ENCODE measurements around the gene SDF2.
A peak's percentile ranks its signal among the peaks of the same experiment; 100 is the strongest.
"Not testable (repeated sequence)": the region's sequence is repeated elsewhere in the genome, so short reads cannot be mapped to it uniquely, and the experiment has no call there.

Gene SDF2

DNA sequence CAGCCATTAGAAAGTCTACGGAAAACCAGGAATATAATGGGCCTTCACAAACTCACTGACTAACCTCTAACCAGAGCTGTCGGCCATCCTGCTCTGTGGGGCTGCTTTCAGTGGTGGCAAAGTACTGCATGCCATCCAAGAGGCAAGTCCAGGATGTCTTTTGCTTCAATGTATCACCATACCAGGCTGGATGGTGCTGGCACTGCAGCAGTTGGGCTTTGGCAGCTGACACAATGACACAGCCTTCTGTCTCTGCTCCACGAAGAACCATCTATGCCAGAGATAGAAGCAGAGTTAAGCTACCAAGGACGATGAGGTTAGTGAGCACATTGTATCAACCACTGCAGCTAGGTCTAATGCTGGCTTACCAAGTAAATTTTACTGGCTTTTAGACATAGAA lies 38.0 kb downstream of the SDF2 start:
- no peak for DNase-seq

GRCh38 chr17:28622186-28622585 lies 39.5 kb downstream of the SDF2 start:
- DNase-seq = no peak

DNA sequence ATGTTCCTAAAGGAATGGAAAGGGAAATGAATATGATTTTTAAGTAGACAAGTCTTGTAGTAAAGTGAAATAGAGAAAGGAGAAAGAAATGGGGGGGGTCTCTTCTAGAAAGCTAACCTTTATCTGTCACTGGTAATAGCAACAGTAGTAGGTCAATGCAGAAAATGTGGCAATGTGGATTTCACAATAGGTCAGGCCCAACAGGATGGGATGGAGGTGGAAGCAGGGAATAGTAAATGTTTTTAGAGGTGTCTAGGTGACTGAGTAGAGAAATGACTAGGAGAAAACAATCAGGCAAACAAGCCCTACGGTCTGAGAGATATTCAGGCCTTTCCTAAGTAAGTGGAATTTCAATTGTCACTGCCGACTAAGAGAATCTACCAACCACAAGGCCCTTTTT lies 41.7 kb downstream of the SDF2 start:
- no peak for DNase-seq

GRCh38 chr17:28618464-28618863 lies 43.2 kb downstream of the SDF2 start:
- no peak for DNase-seq

DNA sequence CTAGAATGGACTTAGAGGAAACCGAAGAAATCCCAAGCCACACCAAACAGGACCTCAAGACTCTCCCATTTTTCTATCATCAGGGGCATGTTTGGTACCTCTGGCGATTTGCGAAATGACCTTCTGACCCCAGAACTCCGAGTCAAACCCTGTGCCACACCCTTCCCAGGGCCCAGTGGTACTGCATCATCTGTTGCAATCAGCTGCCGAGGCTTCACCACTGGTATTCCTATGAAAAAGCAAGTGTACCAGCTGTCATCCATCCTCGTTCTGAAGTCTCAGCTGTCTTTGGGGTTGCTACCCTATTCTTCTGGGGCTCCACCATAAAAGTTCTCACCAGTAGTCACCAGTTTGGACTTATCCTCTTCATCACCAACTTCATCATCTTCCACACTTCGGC lies 45.4 kb downstream of the SDF2 start:
- no peak for DNase-seq

DNA sequence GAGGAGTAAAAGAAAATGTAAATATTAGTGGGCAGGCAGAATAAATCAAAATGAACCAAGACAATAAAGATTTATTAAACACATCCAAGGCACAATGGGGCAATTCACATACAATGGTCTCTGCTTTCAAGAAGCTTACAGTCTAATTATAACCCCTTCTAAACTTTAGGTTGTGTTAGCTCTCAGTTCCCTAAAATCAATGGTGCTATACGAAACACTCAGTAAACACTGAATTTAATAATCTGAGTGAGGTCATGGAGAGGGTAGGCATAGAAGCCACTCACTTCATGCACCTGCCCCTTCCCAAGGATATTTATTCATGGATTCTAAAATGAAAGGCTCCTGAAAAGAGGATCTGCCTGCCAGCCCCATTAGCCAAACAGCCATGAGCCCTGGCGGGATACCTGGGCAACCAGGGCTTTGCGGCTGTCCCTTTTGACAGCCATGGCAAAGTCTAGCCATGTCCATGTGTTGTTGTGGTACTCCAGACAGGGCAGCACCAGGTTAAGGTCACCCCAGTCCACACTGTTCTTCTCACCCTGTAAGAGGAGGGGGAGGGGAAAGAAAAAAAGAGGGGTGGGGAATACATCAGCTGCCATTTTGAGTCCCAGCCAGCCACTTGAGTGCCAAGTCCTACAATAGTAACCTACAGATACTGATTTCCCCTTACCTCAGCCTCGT lies 46.3 kb downstream of the SDF2 start:
- no peak for DNase-seq

DNA sequence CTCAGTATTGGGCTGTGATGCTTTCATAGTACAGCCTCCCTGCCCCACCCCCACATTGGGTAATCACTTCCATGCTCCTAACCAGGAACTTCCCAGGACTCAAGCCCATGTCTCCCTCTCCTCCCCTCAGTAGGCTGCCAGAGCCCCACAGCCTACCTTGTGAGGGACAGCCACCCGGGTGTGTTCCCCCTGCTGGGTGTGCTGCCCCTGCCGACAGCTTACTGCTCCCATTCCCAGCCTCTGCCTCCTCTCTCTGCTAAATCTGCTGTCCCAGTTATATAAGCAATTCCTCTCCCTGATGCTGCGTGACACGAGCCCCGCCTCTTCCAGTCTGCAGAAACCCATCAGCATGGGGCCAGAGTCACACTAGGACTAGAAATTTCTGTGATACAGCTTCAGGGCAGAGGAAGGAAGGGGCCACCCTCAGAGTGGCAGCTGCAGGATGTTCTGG lies 47.8 kb downstream of the SDF2 start, which contains the start of gene RSKR:
Gene RSKR (minus strand): TSS at position 255 of the 451 bp plus-strand sequence. CDS start 24 bp downstream, at position 231.
- DNase-seq = no peak

GRCh38 chr17:28612936-28613872 lies 48.5 kb downstream of the SDF2 start:
- peak; percentile 44 for DNase-seq

DNA sequence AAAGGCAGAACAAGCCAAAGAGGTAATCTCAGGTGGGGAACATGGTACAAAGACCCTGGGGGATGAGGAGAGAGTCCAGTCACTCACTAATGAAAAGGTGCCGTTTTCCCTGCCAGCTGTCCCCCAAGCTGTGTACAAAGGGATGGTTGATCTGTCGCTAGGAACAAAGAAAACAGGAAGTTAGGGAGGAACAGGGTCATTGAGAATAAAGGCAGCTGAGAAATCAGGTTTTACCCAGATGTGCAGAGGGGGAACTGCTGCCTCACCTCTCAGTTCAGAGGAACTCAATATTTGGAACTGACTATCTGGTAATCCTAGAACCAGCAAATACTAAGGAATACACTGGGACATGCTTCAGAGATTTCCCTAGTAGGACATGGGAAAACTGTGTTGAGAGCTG lies 49.2 kb downstream of the SDF2 start:
- no peak for DNase-seq

GRCh38 chr17:28610376-28610775 lies 51.3 kb downstream of the SDF2 start:
- DNase-seq = no peak

GRCh38 chr17:28604031-28604430 lies 57.7 kb downstream of the SDF2 start:
- not testable (repeated sequence) for DNase-seq

GRCh38 chr17:28599311-28600184 lies 62.2 kb downstream of the SDF2 start:
- no peak for DNase-seq

GRCh38 chr17:28598799-28599310 lies 62.9 kb downstream of the SDF2 start, which contains the start of gene SPAG5:
Gene SPAG5 (minus strand): TSS chr17:28599025. CDS start chr17:28598946, 79 bp downstream.
- DNase-seq = peak; percentile 98

- no peak for DNase-seq
Measured at GRCh38 chr17:28598389-28598788, 63.3 kb downstream of the SDF2 start.
